GM13976 (cell line): ENCODE results near the gene ANKRD55.

Experiments used
- DNase-seq: peaks from one replicate; pipeline ENCODE4 v3.0.0; 2012; ENCODE audit warnings: low spot score
- in situ Hi-C: fragments of 300-500 bp; cut with MboI; formaldehyde crosslinking; loops from one replicate; pipeline ENCODE4 v1.12.0; 2022; ENCODE audit warnings: low sequenced_read_pairs, mixed read lengths, inconsistent platforms; ENCODE audit not compliant: unreplicated experiment
- TF ChIP-seq, protein P1 (sequence below): IDR thresholded peaks from 2 replicates; pipeline ENCODE4 v1.5.1; 2012; ENCODE audit warnings: borderline replicate concordance, mild to moderate bottlenecking; ENCODE audit not compliant: insufficient read depth; ENCODE audit errors: extremely low read depth, missing control alignments, control extremely low read depth

The ANKRD55 gene

GRCh38 chr5:56233230-56233629, at the start of gene ANKRD55:
Gene ANKRD55 (minus strand): TSS chr5:56233330. CDS start chr5:56232913, 417 bp downstream.
- TF ChIP-seq, protein P1, sequence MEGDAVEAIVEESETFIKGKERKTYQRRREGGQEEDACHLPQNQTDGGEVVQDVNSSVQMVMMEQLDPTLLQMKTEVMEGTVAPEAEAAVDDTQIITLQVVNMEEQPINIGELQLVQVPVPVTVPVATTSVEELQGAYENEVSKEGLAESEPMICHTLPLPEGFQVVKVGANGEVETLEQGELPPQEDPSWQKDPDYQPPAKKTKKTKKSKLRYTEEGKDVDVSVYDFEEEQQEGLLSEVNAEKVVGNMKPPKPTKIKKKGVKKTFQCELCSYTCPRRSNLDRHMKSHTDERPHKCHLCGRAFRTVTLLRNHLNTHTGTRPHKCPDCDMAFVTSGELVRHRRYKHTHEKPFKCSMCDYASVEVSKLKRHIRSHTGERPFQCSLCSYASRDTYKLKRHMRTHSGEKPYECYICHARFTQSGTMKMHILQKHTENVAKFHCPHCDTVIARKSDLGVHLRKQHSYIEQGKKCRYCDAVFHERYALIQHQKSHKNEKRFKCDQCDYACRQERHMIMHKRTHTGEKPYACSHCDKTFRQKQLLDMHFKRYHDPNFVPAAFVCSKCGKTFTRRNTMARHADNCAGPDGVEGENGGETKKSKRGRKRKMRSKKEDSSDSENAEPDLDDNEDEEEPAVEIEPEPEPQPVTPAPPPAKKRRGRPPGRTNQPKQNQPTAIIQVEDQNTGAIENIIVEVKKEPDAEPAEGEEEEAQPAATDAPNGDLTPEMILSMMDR, result no peak
- in situ Hi-C loops, result no loop called here
- no peak for DNase-seq

DNA sequence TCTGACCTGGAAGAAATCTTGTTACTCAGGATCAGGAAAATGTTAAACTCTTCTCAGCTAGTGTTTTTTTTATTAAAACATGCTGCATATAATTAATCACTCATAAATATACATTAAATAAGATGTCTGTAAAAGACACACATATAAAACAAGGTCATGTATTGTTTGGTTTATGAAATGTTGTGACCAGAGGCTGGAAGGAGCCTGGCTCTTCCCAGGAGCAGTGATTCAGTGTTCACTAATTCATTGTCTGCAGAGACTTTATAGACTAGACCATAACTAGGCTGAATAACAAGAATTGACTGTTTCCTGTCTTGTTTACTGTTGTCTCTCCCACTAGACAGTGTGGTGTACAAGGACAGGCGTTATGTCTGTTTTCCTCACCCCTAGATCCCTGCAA, 49.1 kb upstream of the ANKRD55 start:
- in situ Hi-C loops, result no loop called here
- no peak for DNase-seq
- TF ChIP-seq, protein P1, result no peak

DNA sequence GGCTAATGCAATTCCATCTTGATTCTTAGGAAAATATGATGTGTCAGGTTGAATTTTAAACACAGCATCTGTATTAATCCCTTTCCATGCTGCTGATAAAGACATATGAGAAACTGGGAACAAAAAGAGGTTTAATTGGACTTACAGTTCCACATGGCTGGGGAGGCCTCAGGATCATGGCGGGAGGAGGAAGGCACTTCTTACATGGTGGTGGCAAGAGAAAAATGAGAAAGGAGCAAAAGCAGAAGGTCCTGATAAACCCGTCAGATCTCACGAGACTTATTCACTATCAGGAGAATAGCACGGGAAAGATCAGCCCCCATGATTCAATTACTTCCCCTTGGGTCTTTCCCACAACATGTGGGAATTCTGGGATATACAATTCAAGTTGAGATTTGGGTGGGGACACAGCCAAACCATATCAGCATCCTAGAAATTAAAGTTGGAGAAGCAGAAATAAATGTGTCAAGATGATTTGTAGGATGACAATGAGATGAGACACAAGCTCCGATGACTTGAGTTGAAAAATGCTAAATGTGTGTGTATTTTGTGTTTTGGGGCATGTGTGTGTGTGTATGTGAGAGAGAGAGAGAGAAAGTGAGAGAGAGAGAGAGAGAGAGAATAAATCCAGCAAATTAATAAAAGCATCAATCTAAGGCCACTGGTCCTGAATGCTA, 48.5 kb upstream of the ANKRD55 start:
- TF ChIP-seq, protein P1, result no peak
- DNase-seq, result no peak
- in situ Hi-C loops, result no loop called here

DNA sequence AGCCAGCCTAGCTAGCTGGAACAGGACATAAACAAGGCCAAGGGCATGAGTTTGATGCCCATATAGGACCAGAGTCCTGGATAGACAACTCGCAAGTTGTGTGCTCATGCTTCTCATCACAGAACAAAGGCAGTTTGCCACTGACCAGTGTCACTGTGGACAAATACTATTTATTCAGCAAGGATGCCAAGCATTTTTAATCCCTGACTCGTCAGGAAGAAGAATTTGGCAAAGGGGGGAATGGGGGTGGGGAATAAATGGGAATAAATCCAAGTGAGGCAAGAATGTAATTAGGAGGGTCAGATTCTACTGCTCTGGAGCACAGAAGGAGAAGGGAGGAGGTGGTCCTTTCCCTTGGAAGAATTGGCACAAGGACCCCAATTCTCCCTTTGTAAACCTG, 46.8 kb upstream of the ANKRD55 start:
- in situ Hi-C loops, result loop anchor here (10.0 kb wide), 1 partner anchor 565 kb away; no protein-coding TSS in a partner anchor
- no peak for DNase-seq

DNA sequence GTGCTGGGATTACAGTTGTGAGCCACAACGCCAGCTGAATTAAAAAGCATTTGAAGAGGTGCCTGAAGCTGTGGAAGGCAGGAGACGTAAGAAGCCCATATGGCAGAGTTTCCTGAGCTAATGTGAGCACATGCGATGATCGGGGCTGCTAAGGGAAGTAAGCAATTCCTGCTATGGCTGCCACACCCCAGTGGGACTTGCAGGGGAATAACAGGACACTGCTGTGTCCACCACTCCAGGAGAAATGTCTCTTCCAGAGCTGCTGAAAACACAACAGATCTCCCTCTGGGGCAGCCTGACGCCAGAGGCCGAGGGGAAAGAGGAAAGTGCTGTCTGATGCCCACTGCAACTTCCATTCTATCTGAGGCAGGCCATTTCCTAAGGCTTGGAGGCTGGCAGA, 46.2 kb upstream of the ANKRD55 start:
- in situ Hi-C loops, result loop anchor here (10.0 kb wide), 1 partner anchor 566 kb away; no protein-coding TSS in a partner anchor
- DNase-seq, result no peak
- TF ChIP-seq, protein P1, result no peak

More for the DNA sequence above, 46.8 kb upstream of the ANKRD55 start:
- TF ChIP-seq, protein P1, result no peak

GRCh38 chr5:56278335-56278753, 45.2 kb upstream of the ANKRD55 start:
- in situ Hi-C loops, result loop anchor here (10.0 kb wide), 1 partner anchor 566 kb away; no protein-coding TSS in a partner anchor
- no peak for DNase-seq
- TF ChIP-seq, protein P1, result no peak
